Stimulated activated naive CD8-positive, alpha-beta T cell treated with anti-CD3 and anti-CD28 coated beads, Interleukin-15, Interleukin-2, amounts not matched to agents 100 U/mL and 50 U/mL, for 24 hours (primary cell): Measurements from ENCODE around the gene RBM11.
"Not testable (repeated sequence)": the region's sequence is repeated elsewhere in the genome, so short reads cannot be mapped to it uniquely, and the experiment has no call there.

ENCODE experiments used
- ATAC-seq: fragments of 150-1000 bp; cut with Tn5 transposase; one replicate; pipeline ENCODE4 v1.10.0; 2021
- DNase-seq: peaks from one replicate; pipeline ENCODE4 v3.0.0; 2021

RBM11 gene, protein sequence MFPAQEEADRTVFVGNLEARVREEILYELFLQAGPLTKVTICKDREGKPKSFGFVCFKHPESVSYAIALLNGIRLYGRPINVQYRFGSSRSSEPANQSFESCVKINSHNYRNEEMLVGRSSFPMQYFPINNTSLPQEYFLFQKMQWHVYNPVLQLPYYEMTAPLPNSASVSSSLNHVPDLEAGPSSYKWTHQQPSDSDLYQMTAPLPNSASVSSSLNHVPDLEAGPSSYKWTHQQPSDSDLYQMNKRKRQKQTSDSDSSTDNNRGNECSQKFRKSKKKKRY

DNA sequence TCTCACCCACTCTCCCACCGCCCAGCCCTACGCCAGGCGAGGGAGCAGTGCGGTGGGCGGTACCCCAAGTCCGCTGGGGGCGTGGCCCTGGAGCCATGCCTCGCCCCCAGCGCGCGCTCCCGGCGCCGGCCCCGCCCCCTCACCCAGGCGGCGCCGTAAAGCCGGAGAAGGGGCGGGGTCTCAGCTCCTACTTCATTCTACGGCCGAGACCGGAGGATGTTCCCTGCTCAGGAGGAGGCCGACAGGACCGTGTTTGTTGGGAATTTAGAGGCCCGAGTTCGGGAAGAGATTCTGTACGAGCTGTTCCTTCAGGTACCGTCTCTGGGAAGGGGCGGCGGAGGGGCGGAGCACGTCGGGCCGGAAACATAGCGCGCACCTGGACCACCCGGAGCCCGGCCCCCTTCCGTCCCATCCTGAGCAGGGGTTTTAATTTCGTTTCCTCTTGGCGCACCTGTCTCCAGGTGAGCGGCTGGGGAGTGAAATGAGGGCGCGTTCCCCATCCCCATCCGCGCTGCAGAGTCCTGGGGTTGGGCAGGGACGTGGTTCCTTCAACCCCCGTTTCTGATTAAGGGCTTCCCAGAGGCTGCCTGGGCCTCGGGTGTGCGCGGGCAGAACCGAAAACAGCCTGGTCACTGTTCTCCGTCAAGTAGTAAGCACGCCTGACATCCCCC, at the start of gene RBM11:
Gene RBM11, plus strand, starts transcription at position 187 of the 671 bp plus-strand sequence. Its CDS starts 30 bp downstream, at position 217.
- ATAC-seq (peak; percentile 100), DNase-seq (peak; percentile 86)

DNA sequence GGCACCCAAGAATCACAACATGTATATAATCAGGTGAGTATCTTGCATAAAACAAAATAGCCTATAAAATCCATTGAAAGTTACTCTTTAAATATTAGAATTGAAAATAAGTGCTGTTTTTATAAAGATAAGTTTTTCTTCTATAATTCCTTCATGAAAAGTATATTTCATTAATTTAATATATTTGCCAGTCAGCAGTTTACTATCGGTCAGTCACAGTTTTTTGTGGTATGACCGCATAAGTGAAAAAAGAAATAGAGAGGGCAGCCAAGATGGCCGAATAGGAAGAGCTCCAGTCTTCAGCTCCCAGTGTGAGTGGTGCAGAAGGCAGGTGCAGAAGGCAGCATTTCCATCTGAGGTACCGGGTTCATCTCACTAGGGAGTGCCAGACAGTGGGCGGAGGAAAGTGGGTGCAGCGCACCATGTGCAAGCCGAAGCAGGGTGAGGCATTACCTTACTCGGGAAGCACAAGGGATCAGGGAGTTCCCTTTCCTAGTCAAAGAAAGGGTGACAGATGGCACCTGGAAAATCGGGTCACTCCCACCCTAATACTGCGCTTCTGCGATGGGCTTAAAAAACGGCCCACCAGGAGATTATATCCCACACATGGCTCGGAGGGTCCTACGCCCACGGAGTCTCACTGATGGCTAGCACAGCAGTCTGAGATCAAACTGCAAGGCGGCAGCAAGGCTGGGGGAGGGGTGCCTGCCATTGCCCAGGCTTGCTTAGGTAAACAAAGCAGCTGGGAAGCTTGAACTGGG, 49.3 kb upstream of the RBM11 start:
- ATAC-seq, DNase-seq: not testable (repeated sequence)

DNA sequence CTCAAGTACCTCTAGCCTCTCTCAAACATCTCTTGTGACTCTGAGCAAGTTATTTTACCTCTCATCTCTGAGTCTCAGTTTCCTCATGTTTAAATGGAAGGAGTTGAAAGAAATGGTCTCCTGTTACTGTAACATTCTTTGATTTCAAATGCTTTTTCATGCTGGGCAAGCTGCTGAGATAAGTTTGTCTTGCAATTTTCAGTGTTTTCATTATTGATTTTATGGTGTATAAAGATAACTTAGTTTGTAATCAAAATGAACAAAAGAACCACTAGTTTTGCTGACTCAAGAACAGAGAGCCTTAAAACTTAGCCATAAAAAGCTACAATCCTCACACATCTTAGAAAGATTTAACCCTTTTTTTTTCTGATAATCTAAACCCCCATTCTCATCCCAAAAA, 9.7 kb upstream of the RBM11 start:
- no peak for ATAC-seq

DNA sequence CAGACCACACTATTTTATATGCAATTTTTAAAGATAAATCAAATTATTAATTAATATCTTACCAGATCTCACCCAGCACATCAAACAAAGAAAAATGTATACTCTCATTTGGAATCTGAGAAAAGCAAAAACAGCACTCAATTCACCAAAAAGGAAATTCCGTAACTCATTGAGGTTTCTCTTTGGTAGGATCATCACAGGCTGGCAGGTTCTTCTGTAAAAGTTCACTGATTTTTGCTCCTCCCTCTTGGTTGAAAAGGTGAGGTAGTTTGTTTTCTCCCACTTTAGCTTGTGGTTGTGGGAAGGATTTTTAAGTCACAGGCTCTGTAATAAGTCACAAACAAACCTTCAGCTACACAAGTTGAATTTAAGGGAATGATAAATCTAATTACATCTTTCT, 5.2 kb upstream of the RBM11 start, which contains the start of gene LIPI:
Gene LIPI, minus strand, starts transcription at position 218 of the 400 bp plus-strand sequence. Its CDS starts 110 bp downstream, at position 108.
- ATAC-seq (no peak), DNase-seq (no peak)

More for the DNA sequence above, 9.7 kb upstream of the RBM11 start:
- DNase-seq = no peak

DNA sequence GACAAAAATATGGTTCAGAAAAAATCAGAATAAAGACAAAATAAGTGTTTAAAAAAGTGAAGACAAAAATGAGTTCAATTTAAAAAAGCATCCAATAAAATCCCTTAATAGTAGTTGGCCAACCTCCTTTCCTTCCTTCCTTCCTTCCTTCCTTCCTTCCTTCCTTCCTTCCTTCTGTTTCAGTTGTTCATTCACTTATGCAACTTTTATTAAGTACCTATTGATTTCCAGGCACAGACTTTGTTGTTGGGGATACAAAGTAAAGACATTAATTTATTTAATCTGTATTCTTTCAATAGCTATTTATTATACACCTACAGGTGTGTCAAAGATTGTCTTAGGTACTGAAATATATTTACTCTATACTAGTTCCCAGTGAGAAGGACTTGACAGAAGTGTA, 2.8 kb upstream of the RBM11 start:
- ATAC-seq = no peak
- no peak for DNase-seq

DNA sequence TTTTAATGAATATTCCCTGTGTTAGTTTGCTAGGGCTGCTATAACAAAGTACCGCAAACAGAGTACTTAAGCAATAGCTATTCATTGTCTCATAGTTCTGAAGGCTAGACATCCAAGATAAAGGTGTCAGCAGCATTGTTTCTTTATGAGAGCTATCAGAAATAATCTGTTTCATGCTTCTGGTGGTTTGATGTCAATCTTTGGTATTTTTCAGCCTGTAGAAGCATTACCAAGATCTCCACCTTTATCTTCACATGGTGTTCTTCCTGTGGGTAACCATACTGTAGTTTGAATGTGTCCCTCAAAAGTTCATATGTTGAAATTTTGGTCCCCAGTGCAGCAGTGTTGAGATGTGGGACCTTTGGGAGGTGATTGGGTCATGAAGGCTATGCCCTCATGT, 7.4 kb downstream of the RBM11 start:
- no peak for DNase-seq
- no peak for ATAC-seq

DNA sequence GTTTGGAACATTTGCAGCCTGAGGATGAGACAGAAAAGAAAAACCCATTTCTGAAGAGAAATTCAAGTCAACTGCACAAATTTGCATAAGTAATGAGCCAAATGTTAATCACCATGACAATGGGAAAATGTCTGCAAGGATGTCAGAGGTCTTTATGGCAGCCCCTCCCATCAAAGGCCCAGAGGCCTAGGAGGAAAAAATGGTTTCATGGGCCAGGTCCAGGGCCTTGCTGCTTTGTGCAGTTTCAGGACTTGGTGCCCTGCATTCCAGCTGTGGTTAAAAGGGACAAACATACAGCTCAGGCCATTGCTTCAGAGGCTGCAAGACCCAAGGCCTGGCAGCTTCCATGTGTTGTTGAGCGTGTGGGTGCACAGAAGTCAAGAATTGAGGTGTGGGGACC, 13.4 kb downstream of the RBM11 start:
- DNase-seq (no peak), ATAC-seq (no peak)

DNA sequence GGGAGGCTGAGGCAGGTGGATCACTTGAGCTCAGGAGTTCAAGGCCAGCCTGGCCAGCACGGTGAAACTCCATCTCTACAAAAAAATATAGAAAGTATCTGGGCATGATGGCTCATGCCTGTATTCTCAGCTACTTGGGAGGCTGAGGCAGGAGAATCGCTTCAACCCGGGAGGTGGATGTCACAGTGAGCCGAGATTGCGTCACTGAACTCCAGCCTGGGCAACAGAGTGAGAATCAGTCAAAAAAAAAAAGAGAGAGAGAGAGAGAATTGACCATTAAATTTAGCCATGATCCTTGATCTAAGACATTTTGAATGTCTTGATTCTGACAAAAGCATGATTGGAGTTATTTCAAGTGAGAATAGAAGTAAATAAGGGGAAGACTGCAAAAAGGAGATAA, 19.1 kb downstream of the RBM11 start:
- no peak for ATAC-seq

DNA sequence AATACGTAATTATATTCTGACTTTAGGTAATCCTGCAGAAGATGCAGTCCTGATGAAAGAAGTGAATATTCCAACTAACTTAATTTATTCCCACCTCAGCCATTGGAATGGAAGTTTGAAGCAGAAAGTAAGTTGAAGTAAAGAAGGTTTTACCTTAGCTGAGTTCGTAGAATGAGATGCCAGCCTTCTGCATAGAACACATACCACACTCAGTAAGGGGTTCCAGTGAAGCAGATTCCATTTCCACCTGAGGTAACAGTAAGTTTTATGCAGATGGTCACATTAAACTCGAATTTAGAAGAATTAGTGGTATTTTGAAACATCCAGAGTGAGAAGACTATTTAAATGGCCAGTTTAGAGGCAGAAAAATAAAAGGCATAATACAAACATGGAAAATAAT, 20.2 kb downstream of the RBM11 start:
- no peak for ATAC-seq
- DNase-seq = no peak

More for the DNA sequence above, 19.1 kb downstream of the RBM11 start:
- DNase-seq = no peak

DNA sequence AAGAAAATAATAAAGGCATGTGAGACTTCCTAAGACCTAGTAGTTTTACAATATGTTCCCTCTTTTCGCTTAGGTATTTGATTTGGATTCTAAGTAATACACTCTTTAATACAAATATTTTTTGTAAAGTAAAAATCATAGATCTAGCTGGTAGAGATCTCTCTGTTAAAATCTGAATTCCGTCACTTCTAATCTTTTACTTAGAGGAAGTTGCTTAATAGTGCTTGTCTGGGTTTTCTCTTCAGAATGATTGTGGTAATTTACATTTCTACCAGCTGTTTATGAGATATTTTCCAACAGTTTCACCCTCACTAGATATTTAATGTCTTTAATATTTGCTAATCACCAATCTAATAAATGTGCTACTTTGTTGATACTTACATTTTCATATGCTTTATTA, 23.3 kb downstream of the RBM11 start:
- DNase-seq (no peak), ATAC-seq (no peak)

DNA sequence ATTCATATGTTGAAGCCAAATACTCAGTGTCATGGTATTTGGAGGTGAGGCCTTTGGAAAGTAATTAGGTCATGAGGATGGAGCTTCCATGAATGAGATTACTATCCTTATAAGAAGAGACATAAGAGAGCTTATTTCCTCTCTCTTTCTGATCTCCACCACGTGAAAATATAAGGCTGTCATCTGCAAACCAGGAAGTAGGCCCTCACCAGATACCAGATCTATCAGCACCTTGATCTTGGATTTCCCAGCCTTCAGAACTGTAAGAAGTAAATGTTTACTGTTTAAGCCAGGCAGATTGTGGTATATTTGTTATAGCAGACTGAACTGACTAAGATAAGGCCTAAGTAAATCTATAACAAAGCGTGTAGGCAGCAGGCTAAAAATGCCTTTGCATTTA, 25.3 kb downstream of the RBM11 start:
- DNase-seq (no peak), ATAC-seq (no peak)

DNA sequence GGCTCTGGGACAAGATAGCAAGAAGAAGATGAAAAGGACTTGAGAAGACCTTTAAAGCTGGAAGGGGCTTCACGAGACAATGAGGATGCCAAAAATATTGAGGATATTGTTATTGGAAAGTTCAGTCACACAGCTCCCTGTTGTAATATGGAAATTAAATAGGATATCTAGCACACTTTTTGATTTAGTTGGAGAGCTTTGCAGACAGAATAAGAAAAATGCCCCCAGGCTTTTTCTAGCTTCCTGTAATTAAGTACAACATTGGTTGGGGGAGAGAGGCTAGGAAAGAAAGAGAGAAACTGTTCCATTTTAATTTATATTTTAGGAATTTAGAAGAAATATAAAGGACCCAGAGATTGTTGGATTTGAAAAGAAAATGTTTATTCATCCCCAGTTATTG, 27.5 kb downstream of the RBM11 start:
- DNase-seq = no peak

DNA sequence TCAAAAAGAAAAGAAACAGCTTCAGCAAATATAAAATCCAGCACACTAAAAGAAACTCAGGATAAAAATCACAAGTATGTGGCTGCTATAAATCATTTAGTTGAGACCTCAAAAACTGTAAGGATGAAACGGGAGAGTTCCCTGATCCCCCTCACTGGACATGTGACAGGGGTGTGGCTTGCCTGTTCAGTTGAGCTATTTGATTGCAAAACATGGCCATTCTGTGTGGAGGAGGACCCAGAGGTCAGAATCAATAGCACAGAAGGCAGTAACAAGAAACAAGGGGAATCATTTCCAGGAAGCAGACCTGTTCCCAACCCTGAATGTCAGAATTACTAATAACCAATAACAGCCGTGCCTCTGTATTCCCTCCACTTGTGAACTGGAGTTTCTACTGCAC, 27.9 kb downstream of the RBM11 start:
- no peak for DNase-seq
- ATAC-seq = no peak

More for the DNA sequence above, 27.5 kb downstream of the RBM11 start:
- ATAC-seq = no peak

DNA sequence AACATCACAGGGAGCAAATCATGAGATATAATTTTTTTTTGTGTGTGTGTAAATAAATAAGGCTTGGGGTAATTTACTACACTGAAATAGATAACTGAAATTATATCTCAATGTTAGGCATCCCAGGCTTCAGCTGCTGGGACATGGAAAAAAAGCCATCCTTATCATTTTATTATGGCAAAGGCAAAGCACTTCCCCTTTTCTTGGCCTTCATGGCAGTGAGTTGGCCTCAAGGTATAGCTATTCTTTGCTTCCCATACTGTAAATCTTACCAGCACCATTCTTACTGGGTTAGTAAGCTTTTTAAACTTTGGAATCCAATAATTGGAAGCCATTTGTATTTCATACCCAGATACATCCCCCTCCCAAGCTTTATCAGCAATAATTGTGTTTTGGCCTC, 29.0 kb downstream of the RBM11 start:
- no peak for ATAC-seq
- no peak for DNase-seq

DNA sequence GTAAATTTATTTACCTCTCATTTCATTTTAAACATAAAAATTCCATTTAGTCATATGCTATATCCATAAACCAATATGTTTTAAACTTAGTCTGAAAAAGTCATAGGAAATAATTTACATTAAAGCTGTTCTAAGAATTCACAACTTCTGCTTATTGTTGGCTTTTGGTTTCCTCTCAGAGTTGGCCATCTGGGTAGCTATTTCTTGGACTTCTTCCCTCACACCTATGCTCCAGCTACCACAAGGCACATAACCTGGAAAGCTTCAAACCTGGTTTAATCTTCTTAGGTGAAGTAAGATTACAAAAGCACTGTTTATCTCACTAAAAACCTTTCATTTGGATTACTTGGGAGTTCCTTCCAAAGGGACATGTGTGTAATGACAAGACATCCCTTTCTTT, 29.8 kb downstream of the RBM11 start:
- ATAC-seq (no peak), DNase-seq (no peak)

DNA sequence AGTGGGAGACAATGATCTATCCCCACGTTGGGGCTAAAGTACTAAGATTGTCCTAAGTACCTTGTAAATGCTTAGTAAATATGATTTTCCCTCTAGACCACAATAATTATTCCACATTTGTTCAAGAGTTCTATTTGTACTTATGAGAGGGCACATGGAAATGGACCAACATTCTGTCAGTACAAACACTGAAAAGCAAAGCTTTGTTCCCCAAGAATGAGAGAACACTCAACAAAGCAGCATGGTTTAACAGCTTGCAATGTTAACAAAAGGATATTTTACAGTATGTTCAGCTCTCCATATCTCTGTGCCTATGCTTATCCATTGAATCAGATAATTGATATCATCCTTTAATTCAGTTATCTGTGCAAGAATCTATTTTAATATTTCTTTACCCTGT, 35.4 kb downstream of the RBM11 start:
- ATAC-seq = no peak
- no peak for DNase-seq

DNA sequence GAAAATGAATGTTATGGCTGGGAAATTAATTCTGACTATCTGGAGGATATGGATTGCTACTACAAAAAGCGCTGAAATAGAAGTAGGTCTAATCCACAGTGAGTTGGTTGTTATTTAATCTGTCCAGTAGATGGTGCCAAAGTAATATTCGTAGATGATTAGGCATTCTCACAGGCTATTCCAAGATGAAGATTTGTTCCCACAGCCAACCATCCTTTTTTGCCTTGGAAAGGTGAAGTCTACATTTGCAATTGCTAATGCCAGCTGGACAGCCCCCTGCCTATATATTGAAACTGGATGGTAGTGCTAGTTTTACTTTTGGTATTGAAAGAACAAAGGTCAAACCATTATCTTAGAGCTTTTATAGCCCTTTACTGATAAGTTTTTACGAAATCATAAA, 43.8 kb downstream of the RBM11 start:
- DNase-seq (no peak), ATAC-seq (no peak)

DNA sequence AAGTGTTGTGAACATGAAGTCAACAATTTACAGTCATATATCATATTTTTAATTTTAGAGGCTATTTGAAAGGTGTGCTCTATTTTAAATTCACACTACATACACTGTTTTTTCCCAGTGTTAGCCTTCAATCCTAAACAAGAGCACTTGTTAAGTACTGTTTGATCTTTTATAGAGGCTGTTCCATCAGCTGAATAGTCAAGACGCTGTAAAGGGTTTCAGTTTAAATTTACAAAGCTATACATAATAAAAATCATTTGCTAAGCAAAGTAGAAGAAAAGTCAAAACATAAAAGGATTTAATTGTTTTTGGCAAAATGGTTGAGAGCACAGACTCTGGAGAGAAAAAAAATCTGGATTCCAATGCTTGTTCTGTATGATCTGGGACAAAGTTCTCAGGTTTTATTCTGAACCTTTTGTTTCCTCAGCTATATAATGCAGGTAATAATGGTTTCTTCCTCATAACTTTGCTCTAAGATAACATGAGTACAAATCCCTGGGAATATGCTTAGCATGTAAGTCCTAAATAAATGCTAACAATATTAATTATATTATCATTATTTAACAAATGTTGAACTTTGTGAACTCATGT, 44.3 kb downstream of the RBM11 start:
- no peak for DNase-seq
- ATAC-seq = no peak

DNA sequence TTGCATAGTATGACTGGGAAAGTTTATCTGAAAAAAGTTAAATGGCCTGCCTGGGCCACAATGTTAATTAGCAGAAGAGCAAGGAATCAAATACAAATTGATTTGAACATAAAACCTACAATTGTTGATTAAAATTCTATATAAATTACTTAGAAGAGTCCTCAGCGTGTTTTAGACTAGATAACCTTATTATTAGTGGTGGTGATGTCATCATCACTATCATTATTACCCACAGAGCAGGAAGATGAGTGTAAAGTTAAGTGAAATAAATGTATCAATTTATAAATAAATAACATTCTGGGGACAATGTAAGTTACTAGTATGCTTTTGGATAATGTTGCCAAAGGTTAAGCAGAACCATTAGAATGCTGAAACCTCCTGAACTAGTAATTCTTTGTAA, 46.1 kb downstream of the RBM11 start:
- DNase-seq = no peak
- ATAC-seq = no peak

DNA sequence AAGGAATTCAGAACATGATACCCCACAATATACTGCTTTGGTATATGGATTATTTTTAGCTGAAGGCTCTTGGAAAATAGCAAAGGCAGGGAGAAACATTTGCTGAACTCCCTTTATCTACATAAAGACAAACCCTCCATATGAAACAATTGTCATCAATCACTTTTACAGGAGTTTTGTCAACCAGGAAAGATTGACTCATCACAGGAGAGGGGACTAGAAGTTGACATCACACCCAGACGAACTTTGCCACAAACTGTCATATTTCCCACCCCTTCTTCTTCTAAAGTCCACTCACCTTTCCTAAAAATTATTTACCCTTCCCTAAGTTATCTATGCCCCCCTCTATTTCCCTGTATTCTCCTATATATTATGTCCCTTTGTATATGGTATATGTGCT, 47.9 kb downstream of the RBM11 start:
- DNase-seq = no peak

DNA sequence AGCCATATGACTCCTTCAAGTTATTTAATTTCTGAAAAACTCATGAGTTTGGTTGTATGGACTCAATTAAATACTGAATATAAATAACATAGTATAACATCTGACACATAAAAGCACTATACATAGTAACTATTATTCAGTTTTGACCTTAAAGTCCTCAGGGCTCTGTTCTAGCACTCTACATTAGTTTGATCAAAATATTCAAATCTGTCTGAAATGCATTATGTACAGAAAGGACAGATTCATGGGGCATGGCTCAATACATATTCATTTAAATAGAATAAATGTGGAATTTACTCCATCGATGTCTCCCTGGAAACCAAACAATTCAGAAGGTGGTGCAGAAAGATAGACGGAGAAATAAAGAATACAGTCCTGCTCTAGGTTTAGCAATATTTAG, 49.1 kb downstream of the RBM11 start:
- no peak for ATAC-seq

More for the DNA sequence above, 47.9 kb downstream of the RBM11 start:
- peak; percentile 36 for ATAC-seq

DNA sequence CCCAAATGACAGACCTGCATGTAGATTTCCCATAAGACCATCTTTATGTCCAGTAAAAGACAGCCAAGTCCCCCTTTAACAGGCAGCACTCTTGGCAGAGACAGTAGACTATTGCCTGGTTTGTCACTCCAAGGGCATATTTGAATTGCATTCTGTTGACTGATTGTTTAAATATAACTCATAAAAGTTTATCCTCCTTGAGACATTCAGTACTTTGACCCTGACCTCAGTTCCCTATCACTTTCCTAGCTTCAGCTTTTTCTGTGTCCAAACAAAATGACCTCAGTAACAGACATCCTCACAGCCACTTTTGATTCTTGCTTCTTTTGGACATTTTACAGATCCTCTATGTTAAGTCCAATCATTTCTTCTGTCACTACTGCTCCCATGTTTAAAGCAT, 51.1 kb downstream of the RBM11 start:
- ATAC-seq (no peak), DNase-seq (no peak)

More for the DNA sequence above, 49.1 kb downstream of the RBM11 start:
- no peak for DNase-seq

DNA sequence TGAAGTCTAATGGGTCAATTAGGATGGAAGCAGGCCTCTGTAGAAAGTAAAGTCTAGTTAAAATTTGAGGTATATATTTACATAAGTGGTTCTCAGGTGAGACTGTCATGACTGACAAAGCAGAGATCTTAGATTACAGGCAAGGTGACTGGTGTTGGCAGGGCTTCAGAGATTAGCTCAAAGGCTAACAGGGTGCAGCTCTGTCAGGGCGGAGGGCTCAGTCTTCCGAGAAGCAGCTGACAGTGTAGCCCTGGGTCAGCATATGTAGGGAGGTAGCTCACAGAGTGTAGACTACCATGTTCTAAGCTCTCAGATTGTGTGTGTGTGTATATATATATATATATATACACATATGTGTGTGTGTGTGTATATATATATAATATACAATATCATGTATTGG, 54.7 kb downstream of the RBM11 start:
- no peak for ATAC-seq
- no peak for DNase-seq
